H1 (cell line): ENCODE results near the gene SBNO1. TPM values are rescaled to one million over a fixed set of nuclear protein-coding genes. Genes with fewer than 3 reads are reported as not detected.

Experiments
- CTCF ChIA-PET: fragments of 300-600 bp; sonication (Branson Sonifier 250); formaldehyde crosslinking; loops from one replicate; lab custom pipeline; 2021; ENCODE audit not compliant: partially characterized antibody; lab: Charles Lee
- POLR2A ChIA-PET: fragments of 300-600 bp; sonication (Branson Sonifier 250); formaldehyde crosslinking; loops from one replicate; lab custom pipeline; 2021; ENCODE audit warnings: inconsistent platforms; ENCODE audit not compliant: partially characterized antibody; lab: Charles Lee
- DNase-seq, 2 experiments: peaks; one replicate each; pipeline versions ENCODE4 v3.0.0 to v3.0.0-alpha.2; 2010 to 2022; ENCODE audit warnings: low spot score in 2 of 2, low read depth in 1 of 2, mixed read lengths in 1 of 2
- FAIRE-seq: peaks from 2 replicates; lab custom pipeline; 2011; peaks lifted over from hg19 to GRCh38; lab: Jason Lieb, UNC
- H2AFZ ChIP-seq: 2 replicates; pipeline ENCODE4 v1.8.1; 2012; ENCODE audit warnings: low read length, inconsistent platforms
- H2AK5ac ChIP-seq: 2 replicates; pipeline ENCODE4 v1.6.1; 2013; ENCODE audit warnings: low read depth, low read length
- H2BK120ac ChIP-seq: replicated peaks from 2 replicates; pipeline ENCODE3; 2013; ENCODE audit warnings: low read depth, low read length, inconsistent platforms
- H2BK12ac ChIP-seq: 2 replicates; pipeline ENCODE4 v1.6.1; 2013; ENCODE audit warnings: low read depth, low read length
- H2BK15ac ChIP-seq: 2 replicates; pipeline ENCODE4 v1.6.1; 2013; ENCODE audit warnings: low read length
- H2BK20ac ChIP-seq: 2 replicates; pipeline ENCODE4 v1.6.1; 2013; ENCODE audit warnings: low read length
- H2BK5ac ChIP-seq: 2 replicates; pipeline ENCODE4 v1.6.1; 2013; ENCODE audit warnings: low read depth, low read length
- H3K14ac ChIP-seq: 2 replicates; pipeline ENCODE4 v1.6.1; 2013; ENCODE audit warnings: inconsistent platforms; ENCODE audit not compliant: insufficient read length
- H3K18ac ChIP-seq: 2 replicates; pipeline ENCODE4 v1.6.1; 2013; ENCODE audit warnings: low read length; ENCODE audit errors: extremely low read depth
- H3K23ac ChIP-seq: 2 replicates; pipeline ENCODE4 v1.6.1; 2013; ENCODE audit warnings: inconsistent platforms; ENCODE audit not compliant: insufficient read length
- H3K23me2 ChIP-seq: 2 replicates; pipeline ENCODE4 v1.6.1; 2013; ENCODE audit warnings: low read depth, low read length
- H3K27ac ChIP-seq: 2 replicates; pipeline ENCODE4 v1.6.1; 2011; ENCODE audit warnings: low read depth, low read length, inconsistent platforms
- H3K27me3 ChIP-seq, 4 experiments: replicated peaks in 1 of 4; 1 replicate in 1 of 4; 2 replicates in 3 of 4; pipeline versions ENCODE4 v1.6.1 to v1.8.1; 2011 to 2013; ENCODE audit warnings: low read length in 3 of 4, mild to moderate bottlenecking in 3 of 4, inconsistent platforms in 2 of 4, mixed read lengths in 2 of 4, moderate library complexity in 1 of 4; ENCODE audit not compliant: control insufficient read depth in 3 of 4, insufficient read depth in 3 of 4; ENCODE audit errors: extremely low read depth in 1 of 4
- H3K36me3 ChIP-seq, 4 experiments: 2 replicates each; pipeline versions ENCODE4 v1.6.1 to v1.8.1; 2011 to 2013; ENCODE audit warnings: mild to moderate bottlenecking in 4 of 4, low read length in 3 of 4, moderate library complexity in 2 of 4, control low read depth in 1 of 4, inconsistent platforms in 1 of 4; ENCODE audit not compliant: insufficient read depth in 4 of 4, control insufficient read depth in 2 of 4
- H3K4ac ChIP-seq: replicated peaks from 2 replicates; pipeline ENCODE3; 2013; ENCODE audit warnings: low read length, low read depth, mixed read lengths, inconsistent platforms; ENCODE audit not compliant: insufficient read length
- H3K4me1 ChIP-seq, 4 experiments: replicated peaks in 1 of 4; 1 replicate in 1 of 4; 2 replicates in 3 of 4; pipeline versions ENCODE4 v1.6.1 to v1.8.1; 2011 to 2013; ENCODE audit warnings: low read length in 3 of 4, inconsistent platforms in 2 of 4, mixed read lengths in 1 of 4; ENCODE audit not compliant: insufficient read depth in 4 of 4, control insufficient read depth in 3 of 4
- H3K4me2 ChIP-seq, 2 experiments: 2 replicates each; pipeline versions ENCODE4 v1.6.1 to v1.8.1; 2011 to 2013; ENCODE audit warnings: low read depth in 2 of 2, low read length in 2 of 2, control low read depth in 1 of 2, inconsistent platforms in 1 of 2, mild to moderate bottlenecking in 1 of 2; ENCODE audit not compliant: insufficient read depth in 1 of 2
- H3K4me3 ChIP-seq, 4 experiments: fragments of 200-600, 300-600 bp in 1 of 4; sonication (generic), shearing (Covaris generic), sonication (Bioruptor Twin) in 1 of 4; 2 replicates each; pipeline versions ENCODE4 v1.5.1 to v1.8.1; 2011 to 2016; ENCODE audit warnings: low read length in 4 of 4, low read depth in 3 of 4, control low read depth in 2 of 4, inconsistent platforms in 2 of 4, mild to moderate bottlenecking in 2 of 4, mixed read lengths in 1 of 4, moderate library complexity in 1 of 4; ENCODE audit not compliant: insufficient read depth in 2 of 4; ENCODE audit errors: extremely low read depth in 1 of 4
- H3K56ac ChIP-seq: replicated peaks from 2 replicates; pipeline ENCODE3; 2013; ENCODE audit warnings: low read depth, mild to moderate bottlenecking, mixed read lengths, low read length, inconsistent platforms; ENCODE audit not compliant: insufficient read length
- H3K79me1 ChIP-seq: 2 replicates; pipeline ENCODE4 v1.6.1; 2013; ENCODE audit warnings: low read depth, low read length, control low read depth
- H3K79me2 ChIP-seq, 2 experiments: 2 replicates each; pipeline versions ENCODE4 v1.6.1 to v1.8.1; 2012 to 2013; ENCODE audit warnings: low read length in 2 of 2, mild to moderate bottlenecking in 2 of 2, inconsistent platforms in 1 of 2; ENCODE audit not compliant: insufficient read depth in 2 of 2, control insufficient read depth in 1 of 2
- H3K9ac ChIP-seq, 4 experiments: replicated peaks in 1 of 4; 1 replicate in 1 of 4; 2 replicates in 3 of 4; pipeline versions ENCODE4 v1.6.1 to v1.8.1; 2011 to 2013; ENCODE audit warnings: low read depth in 3 of 4, low read length in 3 of 4, control low read depth in 2 of 4, mild to moderate bottlenecking in 2 of 4, moderate library complexity in 2 of 4, inconsistent platforms in 1 of 4; ENCODE audit errors: extremely low read depth in 1 of 4
- H3K9me3 ChIP-seq, 2 experiments: 2 replicates each; pipeline versions ENCODE4 v1.6.1 to v1.8.1; 2012 to 2013; ENCODE audit warnings: mild to moderate bottlenecking in 2 of 2, moderate library complexity in 2 of 2, control low read depth in 1 of 2, inconsistent platforms in 1 of 2, low read depth in 1 of 2, low read length in 1 of 2, mixed read lengths in 1 of 2; ENCODE audit not compliant: insufficient read depth in 2 of 2
- H4K20me1 ChIP-seq, 2 experiments: replicated peaks in 1 of 2; 2 replicates each; pipeline versions ENCODE3 to v1.8.1; 2011 to 2013; ENCODE audit warnings: inconsistent platforms in 2 of 2, low read length in 2 of 2, mild to moderate bottlenecking in 1 of 2; ENCODE audit not compliant: insufficient read depth in 2 of 2, control insufficient read depth in 1 of 2
- H4K5ac ChIP-seq: 2 replicates; pipeline ENCODE4 v1.6.1; 2013; ENCODE audit warnings: low read length, low read depth, mixed read lengths, inconsistent platforms; ENCODE audit not compliant: insufficient read length
- H4K8ac ChIP-seq: 2 replicates; pipeline ENCODE4 v1.8.0; 2013; ENCODE audit warnings: mild to moderate bottlenecking, moderate library complexity, low read length, inconsistent platforms; ENCODE audit not compliant: insufficient read depth; ENCODE audit errors: extremely low read depth
- H4K91ac ChIP-seq: replicated peaks from 2 replicates; pipeline ENCODE3; 2013; ENCODE audit warnings: low read length, mixed read lengths, inconsistent platforms; ENCODE audit not compliant: insufficient read length
- BRCA1 ChIP-seq: IDR thresholded peaks from 2 replicates; pipeline ENCODE4 v1.6.1; 2012; ENCODE audit warnings: low read depth, low read length, improper control_type of control experiment
- CBX8 ChIP-seq: fragments of 300-800, 300-1000 bp; sonication (generic); IDR thresholded peaks from 2 replicates; pipeline ENCODE4 v1.7.1; 2016; ENCODE audit warnings: low read depth, low read length, borderline replicate concordance
- CTBP2 ChIP-seq: IDR thresholded peaks from 2 replicates; pipeline ENCODE4 v1.7.0; 2011; ENCODE audit warnings: borderline replicate concordance, mild to moderate bottlenecking, moderate library complexity, mixed read lengths, low read length; ENCODE audit not compliant: insufficient read depth, insufficient read length
- EP300 ChIP-seq, 2 experiments: IDR thresholded peaks; 1 replicate in 1 of 2; 2 replicates in 1 of 2; pipeline ENCODE4 v1.6.1; 2011 to 2012; ENCODE audit warnings: low read depth in 2 of 2, low read length in 2 of 2, mild to moderate bottlenecking in 2 of 2, borderline replicate concordance in 1 of 2, inconsistent platforms in 1 of 2, moderate library complexity in 1 of 2
- SRF ChIP-seq: IDR thresholded peaks from 2 replicates; pipeline ENCODE4 v1.6.1; 2011; ENCODE audit warnings: mild to moderate bottlenecking, low read depth, low read length, moderate library complexity
- WGBS, 2 experiments: shearing (Covaris generic) in 1 of 2; methylation state at CpG; one replicate each; pipeline versions ENCODE4 v1.1.6 to v1.1.7; 2013 to 2015; ENCODE audit warnings: low lambda C conversion rate in 2 of 2, mixed read lengths in 2 of 2, inconsistent platforms in 1 of 2, low coverage in 1 of 2, missing lambda C conversion rate in 1 of 2; ENCODE audit not compliant: insufficient replicate concordance in 2 of 2, insufficient coverage in 1 of 2, insufficient read length in 1 of 2; ENCODE audit errors: extremely low coverage in 1 of 2, missing lambda C conversion rate in 1 of 2; 5-methylcytosine and 5-hydroxymethylcytosine counted together
- polyA plus RNA-seq, 7 experiments: library from polyadenylated mRNA; depleted of rRNA in 3 of 7; stranded (reverse) in 5 of 7; unstranded in 2 of 7; fragments of >200 nt in 5 of 7; fragments of 200-250 nt in 2 of 7; gene quantifications; 1 replicate in 5 of 7; 2 replicates in 1 of 7; 4 replicates in 1 of 7; pipeline versions ENCODE4 v1.2.1 to v1.2.3, GENCODE V29; 2011 to 2013; ENCODE audit warnings: missing spikeins in 2 of 7, mixed read lengths in 2 of 7
- total RNA-seq: library from RNA; stranded (reverse); fragmentation: NEBNext Ultra II Directional; extraction: Animal tissue kit (Norgen Biotek cat#: 25700); gene quantifications from 2 replicates; pipeline ENCODE4 v1.2.1, GENCODE V29; 2021

SBNO1 gene
- total and polyA plus RNA-seq, 2 of the 8 experiments (the other 6 are each of a cell fraction or from before 2014, with no cell fraction given): 6.7 to 57.7 TPM

- no peak overlapping the region for H3K4me3 ChIP-seq
- no peak overlapping the region for H3K23ac ChIP-seq
- H3K56ac ChIP-seq: no peak overlapping the region
- H3K14ac ChIP-seq: no peak overlapping the region
- POLR2A ChIA-PET: interaction anchor here (1.2 to 2.2 kb wide), 2 partner anchors 9 to 13 kb away, joined by 3 to 4 read pairs; no protein-coding TSS in a partner anchor
- H4K8ac ChIP-seq: no peak overlapping the region
- no peak overlapping the region for H2BK12ac ChIP-seq
- no peaks in the 10 kb centered on the region for H3K36me3 ChIP-seq
- no peak overlapping the region for H2BK5ac ChIP-seq
- no peak overlapping the region for H4K5ac ChIP-seq
- no peak overlapping the region for H2BK20ac ChIP-seq
- H2AFZ ChIP-seq: no peak overlapping the region
- TF ChIP-seq CBX8: no peak
- no peak for TF ChIP-seq BRCA1
- TF ChIP-seq EP300 (IDR thresholded peaks at IDR 0.05; ENCODE audit: borderline replicate concordance in 1 of 2, low read depth in 2 of 2, low read length in 2 of 2): no peak
- TF ChIP-seq SRF: no peak
- TF ChIP-seq CTBP2: no peak
- TF ChIP-seq, all 59 proteins: peak for 0
- Histone ChIP-seq H3K79me2 (peaks cover 0 to 4% of the 10 kb centered on the region in 2 experiments; a peak in 3 of 4 replicates), H3K4me2 (no peak overlapping the region), H4K20me1 (no peaks in the 10 kb centered on the region), H2BK120ac (no peak overlapping the region), H3K18ac (no peak overlapping the region), H2AK5ac (no peak overlapping the region), H3K23me2 (peaks cover 4% of the 10 kb centered on the region), H3K27me3 (no peaks in the 10 kb centered on the region), H3K9ac (no peak overlapping the region), H3K27ac (no peak overlapping the region), H3K79me1 (no peaks in the 10 kb centered on the region), H4K91ac (no peak overlapping the region), H3K4ac (no peak overlapping the region), H2BK15ac (no peak overlapping the region), H3K9me3 (peaks cover 0 to 8% of the 10 kb centered on the region in 2 experiments; a peak in 1 of 4 replicates), H3K4me1 (no peaks in the 10 kb centered on the region)
- CTCF ChIA-PET: no interaction called here
- 87% methylated on average over 5 of the region's 5 CpGs; no CpG with 5 or more reads in 1 of the 2 experiments for WGBS, 2 experiments
- DNase-seq (no peak), FAIRE-seq (no peak)
Measured at GRCh38 chr12:123369229-123369628, 4.6 kb upstream of the SBNO1 start.
